T-cell (primary cell): ENCODE results near the gene CCDC97. TPM values are rescaled to one million over a fixed set of nuclear protein-coding genes. Genes with fewer than 3 reads are reported as not detected.

Source experiments
- ATAC-seq, 4 experiments: fragments of 200-7000 bp in 3 of 4; fragments of 150-1000 bp in 1 of 4; cut with Tn5 transposase; replicated peaks in 1 of 4; 1 replicate in 3 of 4; 2 replicates in 1 of 4; pipeline ENCODE4 v1.10.0; 2021; ENCODE audit warnings: moderate library complexity in 3 of 4, mild to moderate bottlenecking in 2 of 4, moderate number of reproducible peaks in 1 of 4
- CTCF ChIA-PET, 2 donors: fragments of 300-600 bp; sonication (Branson Sonifier 250); formaldehyde crosslinking; loops; one replicate each; lab custom pipeline; 2022; ENCODE audit warnings: antibody characterized with exemption in 2 of 2; lab: Charles Lee
- POLR2A ChIA-PET, 2 donors: fragments of 300-600 bp; sonication (Branson Sonifier 250); formaldehyde crosslinking; loops; one replicate each; lab custom pipeline; 2022; ENCODE audit warnings: antibody characterized with exemption in 2 of 2; lab: Charles Lee
- DNase-seq, 35 experiments: peaks; one replicate each; pipeline versions ENCODE4 v3.0.0 to v3.0.0-alpha.2; 2013 to 2023
- H3K27ac ChIP-seq: one replicate; pipeline ENCODE4 v1.5.1; 2013; ENCODE audit warnings: low read length
- H3K27me3 ChIP-seq, 2 experiments: replicated peaks in 1 of 2; 1 replicate in 1 of 2; 2 replicates in 1 of 2; pipeline versions ENCODE4 v1.6.1 to v1.7.0; 2013; ENCODE audit warnings: low read length in 1 of 2, mixed read lengths in 1 of 2; ENCODE audit not compliant: control insufficient read depth in 2 of 2, insufficient read depth in 2 of 2; ENCODE audit errors: extremely low read depth in 1 of 2
- H3K36me3 ChIP-seq, 2 donors: 1 replicate in 1 of 2; 2 replicates in 1 of 2; pipeline versions ENCODE4 v1.6.1 to v1.7.0; 2013; ENCODE audit warnings: low read length in 1 of 2; ENCODE audit not compliant: control insufficient read depth in 2 of 2, insufficient read depth in 1 of 2; ENCODE audit errors: extremely low read depth in 1 of 2
- H3K4me1 ChIP-seq, 2 experiments: 1 replicate in 1 of 2; 2 replicates in 1 of 2; pipeline versions ENCODE4 v1.6.1 to v1.7.0; 2013; ENCODE audit warnings: low read length in 2 of 2, mixed read lengths in 1 of 2; ENCODE audit not compliant: insufficient read depth in 2 of 2, control insufficient read depth in 1 of 2; ENCODE audit errors: extremely low read depth in 1 of 2
- H3K4me3 ChIP-seq, 2 donors: 1 replicate in 1 of 2; 2 replicates in 1 of 2; pipeline versions ENCODE4 v1.5.1 to v1.7.0; 2013; ENCODE audit warnings: mild to moderate bottlenecking in 2 of 2, low read length in 1 of 2, moderate library complexity in 1 of 2; ENCODE audit not compliant: control insufficient read depth in 1 of 2; ENCODE audit errors: extremely low read depth in 1 of 2
- H3K9me3 ChIP-seq: 2 replicates; pipeline ENCODE4 v1.7.0; 2013
- H3K27ac Mint-ChIP-seq, 2 donors: one replicate each; pipeline ENCODE4 v1.8.0; 2020 to 2021; ENCODE audit warnings: mild to moderate bottlenecking in 2 of 2, mixed read lengths in 2 of 2
- H3K27me3 Mint-ChIP-seq, 2 donors: one replicate each; pipeline ENCODE4 v1.8.0; 2021 to 2022; ENCODE audit warnings: mixed read lengths in 2 of 2
- H3K36me3 Mint-ChIP-seq: one replicate; pipeline ENCODE4 v1.8.0; 2021; ENCODE audit warnings: mixed read lengths
- H3K4me1 Mint-ChIP-seq, 3 donors: one replicate each; pipeline ENCODE4 v1.8.0; 2020 to 2022; ENCODE audit warnings: mixed read lengths in 3 of 3, mild to moderate bottlenecking in 1 of 3
- H3K4me3 Mint-ChIP-seq, 3 donors: one replicate each; pipeline ENCODE4 v1.8.0; 2020 to 2022; ENCODE audit warnings: mild to moderate bottlenecking in 3 of 3, mixed read lengths in 3 of 3, moderate library complexity in 3 of 3
- H3K9me3 Mint-ChIP-seq, 3 donors: one replicate each; pipeline ENCODE4 v1.8.0; 2020 to 2022; ENCODE audit warnings: mixed read lengths in 3 of 3
- WGBS: methylation state at CpG from one replicate; pipeline ENCODE4 v1.1.5; 2013; ENCODE audit warnings: missing lambda C conversion rate; ENCODE audit not compliant: insufficient coverage; 5-methylcytosine and 5-hydroxymethylcytosine counted together
- total RNA-seq, 35 experiments: library from RNA in 6 of 35; stranded (reverse) in 6 of 35; fragments of 120-200 nt in 1 of 35; gene quantifications; one replicate each; pipeline versions ENCODE4 v1.2.1 to v1.2.4 and lab custom pipeline; 2013 to 2026

CCDC97 gene
- total RNA-seq, 5 donors from 2014 or later (not counting 1 experiment from before 2014, with no cell fraction given), result 38.9 to 61.5 (median 55.1) TPM

- ChIA-PET CTCF (no interaction called here), POLR2A (no interaction called here)
- H3K36me3 ChIP-seq, result peaks cover 18 to 94% of the 10 kb centered on the region in 2 donors
- 93% methylated on average over 4 of the region's 6 CpGs for WGBS
- H3K27ac ChIP-seq, result no peak overlapping the region
- H3K27ac Mint-ChIP-seq, result peak overlapping the region; percentile 96 to 99
- H3K4me3 ChIP-seq, result no peak overlapping the region
- peaks cover 78% of the 10 kb centered on the region for H3K36me3 Mint-ChIP-seq
- peaks cover 19 to 46% of the 10 kb centered on the region in 2 experiments for H3K4me1 ChIP-seq
- H3K9me3 ChIP-seq, result no peaks in the 10 kb centered on the region
- H3K4me3 Mint-ChIP-seq, result no peak overlapping the region
- ATAC-seq (no peak), DNase-seq (no peak)
- peaks cover 62 to 66% (median 65%) of the 10 kb centered on the region in 3 donors for H3K4me1 Mint-ChIP-seq
- no peaks in the 10 kb centered on the region for H3K9me3 Mint-ChIP-seq
- no peaks in the 10 kb centered on the region for H3K27me3 ChIP-seq
- H3K27me3 Mint-ChIP-seq, result no peaks in the 10 kb centered on the region
Measured at GRCh38 chr19:41295499-41295898, 14.5 kb upstream of the CCDC97 start.

- no peak overlapping the region for H3K4me3 Mint-ChIP-seq
- POLR2A ChIA-PET, result interaction anchor here (1.2 to 2.8 kb wide), 3 partner anchors 10 to 33 kb away, joined by 3 to 17 read pairs (median 14); partner anchors contain the start of gene HNRNPUL1 (in 1 of the 2)
- no peaks in the 10 kb centered on the region for H3K9me3 ChIP-seq
- no peaks in the 10 kb centered on the region for H3K27me3 Mint-ChIP-seq
- peaks cover 27 to 52% of the 10 kb centered on the region in 2 experiments for H3K4me1 ChIP-seq
- H3K36me3 ChIP-seq, result peaks cover 18 to 96% of the 10 kb centered on the region in 2 donors
- no peaks in the 10 kb centered on the region for H3K27me3 ChIP-seq
- peak overlapping the region; percentile 97 for H3K27ac ChIP-seq
- H3K4me1 Mint-ChIP-seq, result peaks cover 70 to 74% (median 72%) of the 10 kb centered on the region in 3 donors
- no peaks in the 10 kb centered on the region for H3K9me3 Mint-ChIP-seq
- no peak overlapping the region for H3K4me3 ChIP-seq
- H3K36me3 Mint-ChIP-seq, result peaks cover 76% of the 10 kb centered on the region
- CTCF ChIA-PET, result interaction anchor here in 1 of 2 donors (0.5 kb wide), 1 partner anchor 85 kb away, joined by 3 read pairs; no protein-coding TSS in a partner anchor
- peak overlapping the region; percentile 96 to 99 for H3K27ac Mint-ChIP-seq
- no CpG with 5 or more reads among the region's 2 CpGs for WGBS
- no peak for ATAC-seq
- peak in 1 of 35 experiments; percentile 43 for DNase-seq
Measured at GRCh38 chr19:41296433-41296871, 13.5 kb upstream of the CCDC97 start.

GRCh38 chr19:41297628-41298347 lies 12.2 kb upstream of the CCDC97 start:
- peak overlapping the region; percentile 97 for H3K27ac ChIP-seq
- peaks cover 37 to 65% of the 10 kb centered on the region in 2 experiments for H3K4me1 ChIP-seq
- Mint-ChIP-seq H3K27ac (peak overlapping the region; percentile 96 to 99), H3K36me3 (peaks cover 78% of the 10 kb centered on the region), H3K4me3 (peak overlapping the region in 2 of 3 donors; percentile 25 to 31), H3K27me3 (no peaks in the 10 kb centered on the region), H3K4me1 (peaks cover 83 to 87% (median 85%) of the 10 kb centered on the region in 3 donors), H3K9me3 (no peaks in the 10 kb centered on the region)
- peaks cover 14 to 91% of the 10 kb centered on the region in 2 donors for H3K36me3 ChIP-seq
- H3K9me3 ChIP-seq, result no peaks in the 10 kb centered on the region
- DNase-seq (peak in 6 of 35 experiments; percentile 23 to 68 (median 35)), ATAC-seq (peak in 3 of 4 experiments; percentile 7 to 34 (median 21))
- ChIA-PET CTCF (interaction anchor here (1.1 to 2.4 kb wide), 4 partner anchors 11 to 93 kb away, joined by 3 to 9 read pairs (median 6); no protein-coding TSS in a partner anchor), POLR2A (interaction anchor here (0.8 to 2.8 kb wide), 6 partner anchors 9 to 234 kb away, joined by 3 to 17 read pairs (median 3); partner anchors contain the start of gene HNRNPUL1 (in 1 of the 2))
- H3K27me3 ChIP-seq, result no peaks in the 10 kb centered on the region
- 72% methylated on average over 5 of the region's 7 CpGs for WGBS
- no peak overlapping the region for H3K4me3 ChIP-seq

- H3K27me3 ChIP-seq, result no peaks in the 10 kb centered on the region
- H3K27ac ChIP-seq, result peak overlapping the region; percentile 97
- POLR2A ChIA-PET, result interaction anchor here (0.6 to 2.8 kb wide), 6 partner anchors 8 to 368 kb away, joined by 3 to 17 read pairs (median 3); partner anchors contain the start of gene HNRNPUL1 (in 1 of the 2)
- peaks cover 89 to 94% (median 90%) of the 10 kb centered on the region in 3 donors for H3K4me1 Mint-ChIP-seq
- H3K4me3 ChIP-seq, result no peak overlapping the region
- H3K36me3 ChIP-seq, result peaks cover 12 to 88% of the 10 kb centered on the region in 2 donors
- peak in 28 of 35 experiments; percentile 16 to 70 (median 48) for DNase-seq
- H3K27ac Mint-ChIP-seq, result peak overlapping the region; percentile 96 to 99
- H3K4me1 ChIP-seq, result peaks cover 38 to 72% of the 10 kb centered on the region in 2 experiments
- no peaks in the 10 kb centered on the region for H3K9me3 Mint-ChIP-seq
- 89% methylated on average over 1 of the region's 4 CpGs for WGBS
- peak in 2 of 4 experiments; percentile 16 to 59 for ATAC-seq
- H3K4me3 Mint-ChIP-seq, result peak overlapping the region in 2 of 3 donors; percentile 34 to 48
- peaks cover 78% of the 10 kb centered on the region for H3K36me3 Mint-ChIP-seq
- CTCF ChIA-PET, result interaction anchor here (1.1 to 2.4 kb wide), 4 partner anchors 10 to 94 kb away, joined by 3 to 9 read pairs (median 6); no protein-coding TSS in a partner anchor
- H3K9me3 ChIP-seq, result no peaks in the 10 kb centered on the region
- no peaks in the 10 kb centered on the region for H3K27me3 Mint-ChIP-seq
Measured at GRCh38 chr19:41298348-41298964, 11.5 kb upstream of the CCDC97 start.

GRCh38 chr19:41299046-41299754 lies 10.8 kb upstream of the CCDC97 start:
- POLR2A ChIA-PET, result interaction anchor here (0.6 to 2.8 kb wide), 3 partner anchors 35 to 511 kb away, joined by 3 to 14 read pairs (median 4); partner anchors contain the start of gene HNRNPUL1 (in 1 of the 2)
- WGBS, result 74% methylated on average over 8 of the region's 10 CpGs
- peaks cover 96 to 100% (median 97%) of the 10 kb centered on the region in 3 donors for H3K4me1 Mint-ChIP-seq
- no peaks in the 10 kb centered on the region for H3K27me3 Mint-ChIP-seq
- DNase-seq, result peak in 1 of 35 experiments; percentile 25
- peaks cover 79% of the 10 kb centered on the region for H3K36me3 Mint-ChIP-seq
- H3K4me1 ChIP-seq, result peaks cover 44 to 79% of the 10 kb centered on the region in 2 experiments
- peaks cover 8 to 87% of the 10 kb centered on the region in 2 donors for H3K36me3 ChIP-seq
- no peak for ATAC-seq
- H3K9me3 ChIP-seq, result no peaks in the 10 kb centered on the region
- H3K27me3 ChIP-seq, result no peaks in the 10 kb centered on the region
- CTCF ChIA-PET, result interaction anchor here (1.2 to 2.4 kb wide), 3 partner anchors 9 to 95 kb away, joined by 4 to 9 read pairs (median 7); no protein-coding TSS in a partner anchor
- H3K4me3 Mint-ChIP-seq, result peak overlapping the region in 1 of 3 donors; percentile 48
- peak overlapping the region; percentile 96 to 99 for H3K27ac Mint-ChIP-seq
- H3K27ac ChIP-seq, result peak overlapping the region; percentile 97
- no peaks in the 10 kb centered on the region for H3K9me3 Mint-ChIP-seq
- no peak overlapping the region for H3K4me3 ChIP-seq
